ENCODE measurements around the gene MAB21L2.

Gene MAB21L2

DNA sequence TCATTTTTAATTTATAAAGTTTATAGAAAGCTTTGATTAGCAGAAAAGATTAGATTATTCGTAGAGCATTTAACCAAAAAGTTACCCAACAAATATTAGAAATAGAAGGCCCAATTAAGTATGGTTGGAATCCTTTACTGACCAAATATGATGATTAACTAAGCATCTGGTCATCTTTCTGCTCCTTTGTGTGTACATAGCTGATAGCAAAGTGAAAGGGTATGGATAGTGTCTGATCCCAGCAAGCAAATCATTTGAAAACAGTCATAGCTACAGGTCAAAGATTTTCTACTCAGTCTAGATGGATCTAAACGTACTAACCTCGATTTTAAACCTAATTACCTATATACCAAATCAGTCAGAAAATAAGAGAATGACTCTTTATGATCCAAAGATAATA is 7.3 kb upstream of the MAB21L2 start:
- DNase-seq = no peak

DNA sequence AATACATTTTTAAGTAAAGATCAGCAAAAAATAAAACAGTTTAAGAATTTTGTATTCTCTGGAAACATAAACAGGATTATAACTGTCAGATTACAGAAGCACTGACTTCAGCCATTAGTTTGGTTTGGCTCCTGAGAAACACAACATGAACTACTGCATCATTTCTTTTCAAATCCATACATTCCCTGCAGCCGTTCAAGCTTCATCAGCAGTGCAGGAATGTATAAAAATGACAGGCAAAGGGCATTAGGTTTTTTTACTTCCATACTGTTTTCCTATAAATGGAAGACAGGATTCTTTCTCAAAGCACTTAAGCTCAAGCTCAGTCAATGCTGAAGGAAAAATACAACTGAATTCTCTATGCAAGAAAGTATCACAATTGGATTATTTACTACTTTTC is 4.2 kb upstream of the MAB21L2 start:
- DNase-seq = no peak

DNA sequence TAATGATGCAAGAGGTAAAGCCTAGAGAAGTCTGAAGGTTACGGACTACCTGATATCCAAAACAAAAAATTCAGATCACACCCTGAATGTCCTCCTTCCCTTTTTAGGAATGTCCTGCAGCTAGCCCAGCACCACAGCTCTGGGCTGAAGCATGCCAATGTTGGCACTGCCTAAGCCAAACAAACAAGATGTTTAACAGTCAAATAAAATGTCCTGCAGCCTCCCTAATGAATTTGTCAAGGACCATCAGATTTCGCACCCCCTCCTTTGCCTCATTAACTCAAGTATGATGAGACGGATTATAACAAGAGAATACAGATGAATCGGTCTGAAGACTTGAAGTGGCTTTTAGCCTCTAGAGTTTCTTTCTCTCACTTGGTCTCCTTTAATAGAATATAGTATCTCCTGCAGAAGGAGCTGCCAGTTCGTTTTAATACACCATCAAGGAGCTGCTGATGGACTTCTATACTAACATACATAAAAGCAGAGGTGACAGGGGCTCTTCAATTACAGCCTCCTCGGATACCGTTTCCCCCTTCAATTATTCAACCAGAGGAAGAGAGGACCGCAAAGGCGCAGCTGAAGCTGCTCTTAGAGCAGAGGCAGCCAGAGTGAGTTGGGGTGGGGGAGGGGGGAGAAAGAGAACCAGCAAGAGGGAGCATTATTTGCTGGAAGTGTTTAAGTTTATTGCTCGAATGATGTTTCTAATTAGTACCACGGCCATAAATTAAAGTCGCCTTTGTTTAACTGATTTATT is 3.0 kb upstream of the MAB21L2 start:
- no peak for DNase-seq

DNA sequence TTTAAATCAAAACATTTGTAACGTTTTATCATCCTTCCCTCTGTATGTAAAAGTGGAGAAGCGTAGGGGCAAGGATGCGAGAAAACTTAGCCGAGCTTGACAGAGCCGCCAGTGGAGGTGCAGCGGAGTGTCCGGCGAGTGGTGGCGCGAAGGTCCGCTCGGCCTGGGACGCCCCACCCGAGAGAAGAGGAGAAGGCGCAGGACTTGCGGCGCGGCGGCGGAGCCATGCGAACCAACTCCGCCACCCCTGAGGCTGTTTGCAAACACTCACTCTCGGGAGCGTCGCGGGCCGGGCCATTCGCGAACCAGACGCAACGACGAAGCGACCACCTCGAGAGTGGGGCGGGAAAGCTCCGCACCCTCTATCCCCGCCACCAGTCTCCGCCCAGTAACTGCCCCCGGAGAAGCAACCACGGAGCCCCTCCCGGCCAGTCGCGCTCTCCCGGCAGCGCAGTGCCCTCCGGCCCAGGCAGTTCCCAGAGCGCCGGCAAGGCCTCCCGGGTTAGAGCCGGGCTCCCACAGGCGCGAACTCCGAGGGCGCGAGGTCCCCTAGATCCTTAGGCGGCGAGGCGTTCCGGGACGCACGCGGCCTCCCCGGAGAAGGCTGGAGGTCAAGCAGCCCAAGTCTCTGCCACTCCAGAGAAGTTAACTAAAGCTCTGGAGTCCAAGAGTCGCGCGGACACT is 2.3 kb upstream of the MAB21L2 start:
- no peak for DNase-seq

- DNase-seq = no peak
Measured at GRCh38 chr4:150580306-150580705, 1.6 kb upstream of the MAB21L2 start.

DNA sequence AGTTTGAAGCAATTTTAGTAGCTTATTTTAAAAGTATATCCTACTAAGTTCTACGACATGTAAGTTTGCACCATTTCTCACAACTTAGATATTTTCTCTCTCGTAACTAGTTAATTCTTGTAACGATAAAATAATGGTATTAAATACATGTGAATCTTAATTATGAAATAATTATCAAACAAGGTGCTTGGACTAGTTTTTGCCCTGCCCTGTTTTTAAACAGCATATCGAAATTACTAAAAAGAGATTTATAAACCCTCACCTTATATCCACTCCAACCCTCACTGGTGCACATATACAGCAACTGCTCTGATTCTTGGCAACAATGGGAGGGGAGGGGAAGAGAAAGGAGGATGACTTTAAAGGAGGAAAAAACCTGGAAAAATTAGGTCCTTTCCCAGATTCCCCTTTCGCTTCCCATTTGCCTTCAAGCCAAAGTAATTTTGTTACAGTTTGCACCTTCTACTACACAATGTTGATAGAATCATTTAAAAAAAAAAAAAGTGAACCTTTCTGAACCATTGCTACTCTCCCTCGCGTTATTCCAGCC is 820 bp upstream of the MAB21L2 start:
- no peak for DNase-seq

GRCh38 chr4:150581641-150582051 is 305 bp upstream of the MAB21L2 start:
- no peak for DNase-seq

DNA sequence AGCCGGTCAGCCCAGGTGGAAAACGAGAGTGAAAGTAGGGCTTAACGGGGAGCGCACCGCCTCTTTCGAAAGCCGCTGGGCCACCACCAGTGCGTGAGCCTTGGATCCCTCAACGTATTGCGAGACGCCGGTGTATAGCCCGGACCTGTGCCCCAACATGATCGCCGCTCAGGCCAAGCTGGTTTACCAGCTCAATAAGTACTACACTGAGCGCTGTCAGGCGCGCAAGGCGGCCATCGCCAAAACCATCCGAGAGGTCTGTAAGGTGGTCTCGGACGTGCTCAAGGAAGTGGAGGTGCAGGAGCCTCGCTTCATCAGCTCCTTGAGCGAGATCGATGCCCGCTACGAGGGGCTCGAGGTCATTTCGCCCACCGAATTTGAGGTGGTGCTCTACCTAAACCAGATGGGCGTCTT is 929 bp downstream of the MAB21L2 start:
- DNase-seq = no peak

DNA sequence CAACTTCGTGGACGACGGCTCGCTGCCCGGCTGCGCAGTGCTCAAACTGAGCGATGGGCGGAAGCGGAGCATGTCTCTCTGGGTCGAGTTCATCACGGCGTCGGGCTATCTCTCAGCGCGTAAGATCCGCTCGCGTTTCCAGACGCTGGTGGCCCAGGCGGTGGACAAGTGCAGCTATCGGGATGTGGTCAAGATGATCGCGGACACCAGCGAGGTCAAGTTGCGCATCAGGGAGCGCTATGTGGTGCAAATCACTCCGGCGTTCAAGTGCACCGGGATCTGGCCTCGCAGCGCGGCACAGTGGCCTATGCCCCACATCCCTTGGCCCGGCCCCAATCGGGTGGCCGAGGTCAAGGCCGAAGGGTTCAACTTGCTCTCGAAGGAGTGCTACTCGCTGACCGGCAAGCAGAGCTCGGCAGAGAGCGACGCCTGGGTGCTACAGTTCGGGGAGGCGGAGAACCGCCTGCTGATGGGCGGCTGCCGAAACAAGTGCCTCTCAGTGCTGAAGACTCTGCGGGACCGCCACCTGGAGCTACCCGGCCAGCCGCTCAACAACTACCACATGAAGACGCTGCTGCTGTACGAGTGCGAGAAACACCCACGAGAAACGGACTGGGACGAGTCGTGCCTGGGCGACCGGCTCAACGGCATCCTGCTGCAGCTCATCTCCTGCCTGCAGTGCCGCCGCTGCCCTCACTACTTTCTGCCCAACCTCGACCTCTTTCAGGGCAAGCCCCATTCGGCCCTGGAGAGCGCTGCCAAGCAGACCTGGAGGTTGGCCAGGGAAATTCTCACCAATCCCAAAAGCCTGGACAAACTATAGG is 1.5 kb downstream of the MAB21L2 start:
- DNase-seq = peak in 4 of 56 donors; percentile 3 to 17 (median 10)

GRCh38 chr4:150584111-150584915 is 2.4 kb downstream of the MAB21L2 start:
- no peak for DNase-seq

DNA sequence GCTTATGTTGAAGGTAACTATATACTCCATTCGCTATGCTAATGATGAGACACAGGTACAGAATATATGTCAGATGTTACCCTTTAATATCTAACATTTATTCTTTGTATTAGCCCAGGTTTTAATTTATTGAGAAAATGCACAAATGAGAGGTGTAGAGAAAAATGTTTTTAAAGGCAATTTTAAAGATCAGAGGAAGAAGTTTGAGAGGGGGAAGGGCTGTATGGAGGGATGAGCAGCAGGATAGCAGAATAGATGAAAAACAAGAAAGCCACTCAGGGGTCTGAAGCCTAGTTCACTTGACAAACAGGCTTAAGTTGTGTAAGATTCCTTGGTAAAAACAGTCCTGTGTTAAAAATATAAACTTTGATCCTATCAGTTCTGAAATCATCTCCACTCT is 3.7 kb downstream of the MAB21L2 start:
- DNase-seq = no peak

- no peak for DNase-seq
Measured at GRCh38 chr4:150586162-150586810, 4.3 kb downstream of the MAB21L2 start.

- no peak for DNase-seq
Measured at GRCh38 chr4:150588316-150588715, 6.4 kb downstream of the MAB21L2 start.

DNA sequence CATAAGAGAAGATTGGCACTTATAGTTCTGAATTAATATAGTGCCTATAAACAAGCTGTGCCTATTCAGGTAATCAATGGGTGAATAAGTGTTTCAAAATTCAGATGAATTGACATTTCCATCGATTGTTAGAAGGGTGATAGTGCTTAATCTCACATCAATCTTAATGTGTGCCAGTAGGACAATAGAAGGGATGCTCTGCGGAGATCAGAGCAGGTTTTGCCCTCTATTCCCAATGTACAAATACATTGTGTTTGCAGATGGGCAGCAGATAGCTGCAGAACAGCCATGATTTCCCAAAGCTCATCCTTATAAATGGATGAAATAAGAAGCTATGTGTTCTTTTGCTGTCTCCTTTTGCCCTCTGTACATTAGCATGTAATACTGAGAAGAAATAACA is 7.2 kb downstream of the MAB21L2 start:
- DNase-seq = no peak

GRCh38 chr4:150590631-150591030 is 8.7 kb downstream of the MAB21L2 start:
- no peak for DNase-seq

DNA sequence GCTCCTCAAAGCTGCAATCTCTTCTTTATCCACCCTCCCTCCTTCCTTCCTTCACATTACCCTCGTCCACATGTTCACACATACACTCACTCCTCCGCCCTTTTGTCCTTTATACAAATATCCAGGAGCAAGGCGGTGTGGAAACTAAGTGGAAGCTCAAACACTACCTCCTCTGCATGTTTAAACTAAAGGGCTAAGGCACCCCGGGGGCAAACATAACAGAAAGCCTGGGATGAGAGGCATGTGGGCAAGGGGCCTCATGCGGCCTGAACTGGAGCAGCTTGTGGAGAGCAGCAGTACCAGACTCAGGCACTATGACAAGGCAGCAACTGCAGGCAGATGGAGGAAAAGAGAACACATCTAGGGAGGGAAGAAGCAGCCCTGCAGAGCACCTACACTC is 9.5 kb downstream of the MAB21L2 start:
- no peak for DNase-seq

- no peak for DNase-seq
Measured at GRCh38 chr4:150591904-150592303, 10.0 kb downstream of the MAB21L2 start.

- no peak for DNase-seq
Measured at GRCh38 chr4:150593996-150594395, 12.0 kb downstream of the MAB21L2 start.

GRCh38 chr4:150598909-150599308 is 17.0 kb downstream of the MAB21L2 start:
- DNase-seq = no peak

- DNase-seq = no peak
Measured at GRCh38 chr4:150599547-150599946, 17.6 kb downstream of the MAB21L2 start.

All from nucleus accumbens (tissue), 56 donors.